DMS79 (cell line): ENCODE measurements around the gene MCEMP1.

ENCODE experiments used
- DNase-seq: peaks from one replicate; lab custom pipeline; 2025; lab: John Stamatoyannopoulos, UW

Gene MCEMP1

DNA sequence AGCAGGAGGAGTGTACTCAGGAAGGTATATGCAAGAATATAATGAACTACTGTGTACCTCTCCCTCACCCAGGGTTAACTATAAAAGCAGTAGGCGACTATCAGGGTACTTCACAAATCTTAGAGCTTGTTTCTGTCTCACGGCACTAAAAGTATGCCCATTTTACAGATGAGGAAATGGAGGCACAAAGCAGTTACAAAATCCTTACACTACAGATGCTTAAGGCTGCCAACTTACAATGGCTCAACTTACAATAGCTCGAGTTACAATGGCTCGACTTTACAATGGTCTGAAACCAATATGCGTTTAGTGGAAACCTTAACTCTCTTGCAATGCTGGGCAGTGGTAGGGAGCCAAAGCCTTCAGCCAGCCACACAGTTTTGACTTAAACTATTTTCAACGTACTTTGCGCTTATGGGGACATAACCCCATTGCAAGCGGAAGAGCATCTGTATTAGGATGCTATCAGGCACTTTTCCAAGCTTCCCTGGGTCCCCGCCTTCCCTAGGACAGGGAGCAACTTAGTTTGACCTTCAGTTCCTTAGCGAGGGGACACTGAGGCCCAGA, 20.9 kb downstream of the MCEMP1 start:
- no peak for DNase-seq

DNA sequence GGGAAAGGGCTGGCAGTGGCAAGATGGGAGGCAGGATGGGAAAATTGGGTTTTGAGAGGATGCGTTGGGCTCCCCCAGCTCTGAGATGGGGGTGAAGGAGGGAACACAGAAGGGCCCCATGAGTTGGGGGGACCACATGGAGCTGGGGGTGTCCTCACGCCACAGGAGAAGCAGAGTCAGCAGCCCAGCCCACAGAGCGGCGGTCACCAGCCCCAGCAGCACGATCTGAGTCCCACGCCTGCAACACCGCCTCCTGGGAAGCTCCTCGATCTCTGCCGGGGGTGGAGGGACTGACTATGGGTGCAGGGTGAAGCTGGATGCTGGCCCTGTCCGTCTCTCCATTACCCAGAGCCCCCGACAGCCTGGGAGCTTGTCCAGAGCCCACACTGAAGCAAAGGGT, 21.7 kb downstream of the MCEMP1 start:
- no peak for DNase-seq

- DNase-seq = no peak
These were observed 22.1 kb downstream of the MCEMP1 start for GRCh38 chr19:7699003-7699402.

GRCh38 chr19:7699417-7700401, 22.8 kb downstream of the MCEMP1 start:
- DNase-seq = no peak

- no peak for DNase-seq
These were observed 24.3 kb downstream of the MCEMP1 start for GRCh38 chr19:7701049-7701653.

DNA sequence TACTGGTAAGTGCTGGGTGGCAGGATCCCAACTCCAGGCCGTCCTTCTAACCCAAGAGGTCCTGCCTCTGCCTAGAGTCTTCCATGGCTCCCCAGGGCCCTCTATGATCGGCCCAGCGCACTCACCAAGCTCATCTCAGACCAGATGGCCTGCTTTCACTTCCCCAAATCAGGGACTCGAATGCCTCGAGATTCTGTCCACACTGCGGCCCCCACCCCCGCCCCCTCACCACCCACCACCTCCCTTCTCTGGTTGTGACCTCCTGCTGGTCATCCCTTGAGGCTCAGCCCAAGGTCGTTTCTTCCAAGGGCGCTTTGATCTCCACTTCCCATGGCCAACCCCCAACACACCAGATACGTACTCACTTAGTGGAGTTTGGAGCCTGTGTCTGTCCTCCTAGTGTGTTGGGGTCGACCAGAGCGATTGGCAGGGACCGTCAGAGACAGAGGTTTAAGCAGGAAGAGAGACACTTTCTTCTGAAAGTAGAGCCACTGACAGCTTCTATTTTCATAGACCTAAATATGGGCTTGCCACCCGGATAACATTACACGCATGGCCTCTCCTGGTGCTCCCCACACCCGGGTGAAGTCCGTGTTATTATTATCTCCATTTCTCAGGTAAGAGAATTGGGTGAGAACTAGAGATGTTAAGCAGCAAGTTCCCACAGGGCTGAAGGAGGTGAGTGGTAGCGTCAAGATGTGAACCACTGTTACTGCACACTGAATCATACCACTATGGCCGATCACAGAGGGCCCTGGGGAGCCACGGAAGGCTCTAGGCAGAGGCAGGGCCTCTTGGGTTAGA, 25.0 kb downstream of the MCEMP1 start, which contains the start of gene FCER2:
FCER2 (minus strand) TSS at position 478 of the 804 bp plus-strand sequence. CDS start 2,371 bp downstream, outside the sequence.
- DNase-seq = no peak

GRCh38 chr19:7703332-7703731, 26.4 kb downstream of the MCEMP1 start:
- no peak for DNase-seq

- no peak for DNase-seq
These were observed 27.6 kb downstream of the MCEMP1 start for GRCh38 chr19:7704280-7705060.

- no peak for DNase-seq
These were observed 28.7 kb downstream of the MCEMP1 start for GRCh38 chr19:7705387-7706187.

GRCh38 chr19:7706188-7706954, 29.5 kb downstream of the MCEMP1 start:
- DNase-seq = no peak

- DNase-seq = no peak
These were observed 30.1 kb downstream of the MCEMP1 start for GRCh38 chr19:7706955-7707456.

- DNase-seq = no peak
These were observed 33.1 kb downstream of the MCEMP1 start for GRCh38 chr19:7709932-7710460.

- no peak for DNase-seq
These were observed 33.7 kb downstream of the MCEMP1 start for GRCh38 chr19:7710616-7711015.

GRCh38 chr19:7715671-7716070, 38.8 kb downstream of the MCEMP1 start:
- no peak for DNase-seq

DNA sequence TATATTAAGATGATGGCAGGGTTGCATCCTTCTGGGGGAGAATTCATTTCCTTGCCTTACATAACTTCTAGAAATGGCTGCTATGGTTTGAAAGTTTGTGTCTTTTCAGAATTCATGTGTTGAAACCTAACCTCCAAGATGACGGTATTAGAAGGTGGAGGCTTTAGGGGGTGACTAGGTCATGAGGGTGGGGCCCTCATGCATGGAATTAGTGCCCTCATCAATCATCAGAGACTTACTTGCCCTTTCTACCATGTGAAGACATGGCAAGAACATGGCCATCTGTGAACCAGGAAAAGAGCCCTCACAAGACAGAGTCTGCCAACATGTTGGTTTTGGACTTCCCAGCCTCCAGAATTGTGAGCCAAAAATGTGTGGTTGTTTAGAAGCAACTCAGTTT, 39.9 kb downstream of the MCEMP1 start:
- DNase-seq = no peak

DNA sequence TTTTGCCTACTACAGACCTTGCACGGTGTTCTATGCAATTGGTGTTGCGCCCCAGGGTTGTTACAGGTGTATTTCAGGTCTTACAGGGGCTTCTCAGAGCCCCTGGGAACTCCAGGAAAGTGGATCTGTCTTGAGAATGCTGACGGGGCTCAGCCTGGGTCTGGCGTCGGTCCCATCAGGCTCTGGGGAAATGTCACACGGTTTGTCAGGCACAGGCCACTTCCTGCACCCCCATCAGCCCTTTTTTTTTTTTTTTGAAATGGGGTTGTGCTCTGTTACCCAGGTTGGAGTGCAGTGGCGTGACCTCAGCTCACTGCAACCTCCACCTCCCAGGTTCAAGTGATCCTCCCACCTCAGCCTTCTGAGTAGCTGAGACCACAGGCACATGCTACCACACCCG, 41.8 kb downstream of the MCEMP1 start:
- no peak for DNase-seq

DNA sequence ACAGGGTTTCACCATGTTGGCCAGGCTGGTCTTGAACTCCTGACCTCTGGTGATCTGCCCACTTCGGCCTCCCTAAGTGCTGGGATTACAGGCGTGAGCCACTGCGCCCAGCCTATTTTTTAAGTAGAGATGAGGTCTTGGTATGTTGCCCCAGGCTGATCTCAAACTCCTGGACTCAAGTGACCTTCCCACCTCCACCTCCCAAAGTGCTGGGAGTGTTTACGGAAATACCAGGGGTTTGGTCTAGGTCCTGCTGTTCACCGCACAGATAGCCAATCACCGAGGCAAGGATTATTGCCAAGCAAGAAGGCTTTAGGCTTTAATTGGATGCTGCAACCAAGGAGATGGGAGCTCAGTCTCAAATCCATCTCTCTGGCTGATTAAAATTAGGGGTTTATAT, 43.5 kb downstream of the MCEMP1 start:
- no peak for DNase-seq

DNA sequence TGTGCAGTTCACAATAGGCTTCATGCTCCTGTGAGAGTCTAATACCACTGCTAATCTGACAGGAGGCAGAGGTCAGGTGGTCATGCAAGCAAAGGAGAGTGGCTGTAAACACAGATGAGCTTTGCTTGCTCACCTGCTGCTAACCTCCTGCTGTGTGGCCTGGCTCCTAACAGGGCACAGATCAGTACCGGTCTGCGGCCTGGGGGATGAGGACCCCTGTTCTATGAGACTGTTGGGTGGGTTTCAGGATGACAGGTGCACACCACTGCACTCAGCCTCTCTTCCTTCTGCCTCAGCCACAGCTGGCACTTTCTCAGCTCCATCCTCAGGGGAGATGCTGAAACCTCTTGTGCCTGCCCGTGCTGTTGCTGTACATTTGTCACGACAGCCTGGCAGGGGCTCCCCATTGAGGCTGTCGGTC, 45.4 kb downstream of the MCEMP1 start:
- DNase-seq = no peak

DNA sequence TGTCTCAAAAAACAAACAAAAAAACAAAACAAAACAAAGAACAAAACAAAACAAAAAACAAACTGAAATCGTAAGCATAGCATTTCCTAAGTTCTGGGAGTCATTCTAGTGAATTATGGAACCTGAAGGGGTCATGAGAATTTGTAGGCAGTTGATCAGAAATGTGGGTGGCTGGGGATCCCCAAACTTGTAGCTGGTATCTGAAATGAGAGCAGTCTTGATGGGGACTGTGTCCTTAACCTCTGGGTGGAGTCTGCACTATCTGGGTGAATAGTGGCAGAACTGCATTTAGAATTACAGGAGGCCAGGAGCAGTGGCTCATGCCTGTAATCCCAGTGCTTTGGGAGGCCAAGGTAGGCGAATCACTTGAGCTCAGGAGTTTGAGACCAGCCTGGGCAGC, 48.9 kb downstream of the MCEMP1 start:
- no peak for DNase-seq
